ENCODE data around the gene TEX22. TPM values are rescaled to one million over a fixed set of nuclear protein-coding genes. Genes with fewer than 3 reads are reported as not detected.

TEX22 gene
- total RNA-seq, 4 donors from 2014 or later, result 1.1 to 3.8 TPM; not detected in 2

GRCh38 chr14:105410642-105411016 lies 12.3 kb downstream of the TEX22 start:
- H3K4me3 ChIP-seq, result no peak overlapping the region
- H3K27ac ChIP-seq, result no peak overlapping the region
- no peak for DNase-seq
- peaks cover 3 to 17% of the 10 kb centered on the region in 2 donors for H3K27me3 ChIP-seq
- H3K36me3 ChIP-seq, result no peaks in the 10 kb centered on the region
- intact Hi-C loops (cut with DNase I; ENCODE audit: low total_unique reads), result no loop called here
- H3K9me3 ChIP-seq, result no peaks in the 10 kb centered on the region
- peaks cover 0 to 12% of the 10 kb centered on the region in 2 donors for H3K4me1 ChIP-seq
- TF ChIP-seq CTCF (IDR thresholded peaks at IDR 0.05) (no peak), POLR2A (IDR thresholded peaks at IDR 0.05) (no peak)

- Histone ChIP-seq H3K27ac (no peak overlapping the region), H3K36me3 (no peaks in the 10 kb centered on the region), H3K4me1 (peaks cover 0 to 12% of the 10 kb centered on the region in 2 donors), H3K27me3 (peaks cover 3 to 17% of the 10 kb centered on the region in 2 donors), H3K9me3 (no peaks in the 10 kb centered on the region), H3K4me3 (no peak overlapping the region)
- intact Hi-C loops (cut with DNase I; ENCODE audit: low total_unique reads), result no loop called here
- TF ChIP-seq POLR2A (IDR thresholded peaks at IDR 0.05) (no peak), CTCF (IDR thresholded peaks at IDR 0.05) (no peak)
- DNase-seq, result no peak
These were observed 12.9 kb downstream of the TEX22 start for GRCh38 chr14:105411017-105411941.

- H3K36me3 ChIP-seq, result no peaks in the 10 kb centered on the region
- H3K4me1 ChIP-seq, result peaks cover 0 to 12% of the 10 kb centered on the region in 2 donors
- H3K27me3 ChIP-seq, result peaks cover 3 to 17% of the 10 kb centered on the region in 2 donors
- no peak overlapping the region for H3K4me3 ChIP-seq
- intact Hi-C loops (cut with DNase I; ENCODE audit: low total_unique reads), result no loop called here
- TF ChIP-seq CTCF (IDR thresholded peaks at IDR 0.05) (no peak), POLR2A (IDR thresholded peaks at IDR 0.05) (no peak)
- H3K9me3 ChIP-seq, result no peaks in the 10 kb centered on the region
- DNase-seq, result no peak
- H3K27ac ChIP-seq, result no peak overlapping the region
These were observed 13.8 kb downstream of the TEX22 start for GRCh38 chr14:105411985-105412770.

DNA sequence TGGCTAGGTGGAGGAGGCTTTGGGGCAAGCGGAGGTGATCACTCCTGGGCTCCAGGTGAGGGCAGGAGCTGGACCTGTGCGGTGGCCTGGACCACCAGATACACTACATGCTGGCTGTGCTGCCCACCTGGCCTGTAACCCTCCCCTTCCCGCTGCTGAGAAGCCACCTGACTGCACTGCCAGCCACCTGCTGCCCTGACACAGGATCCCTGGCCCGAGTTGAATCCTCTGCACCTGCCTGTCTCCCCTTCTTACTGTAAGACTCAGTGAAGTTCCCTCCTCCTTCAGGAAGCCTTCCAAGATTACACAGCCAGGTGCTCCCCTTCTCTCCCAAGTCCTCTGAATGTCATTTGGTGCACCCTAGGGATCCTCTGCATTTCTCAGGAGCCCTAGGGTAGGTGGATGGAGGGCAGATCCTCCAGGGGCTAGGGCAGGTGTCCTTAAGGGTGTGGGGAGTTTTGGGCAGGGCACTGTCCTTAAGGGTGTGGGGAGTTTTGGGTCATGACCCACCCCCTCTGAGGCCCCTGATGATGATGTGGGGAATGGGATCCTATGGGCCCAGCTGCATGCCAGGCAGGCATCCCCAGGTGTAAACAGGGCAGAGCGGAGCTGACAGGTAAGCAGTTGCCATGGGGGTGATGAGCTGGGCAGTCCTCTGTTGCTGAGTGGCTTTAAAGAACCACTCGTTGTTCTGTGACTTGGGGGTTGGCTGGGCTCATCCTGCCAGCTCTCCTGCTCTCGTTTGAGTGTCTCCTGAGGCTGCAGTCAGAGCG lies 14.6 kb downstream of the TEX22 start:
- intact Hi-C loops (cut with DNase I; ENCODE audit: low total_unique reads), result no loop called here
- Histone ChIP-seq H3K4me3 (no peak overlapping the region), H3K27me3 (peaks cover 3 to 17% of the 10 kb centered on the region in 2 donors), H3K9me3 (no peaks in the 10 kb centered on the region), H3K36me3 (no peaks in the 10 kb centered on the region), H3K4me1 (peaks cover 0 to 12% of the 10 kb centered on the region in 2 donors), H3K27ac (no peak overlapping the region)
- no peak for TF ChIP-seq CTCF (IDR thresholded peaks at IDR 0.05)
- no peak for TF ChIP-seq POLR2A (IDR thresholded peaks at IDR 0.05)
- no peak for DNase-seq
